T47D (cell line): ENCODE data around the gene NR1H2.
"Not testable (repeated sequence)": the region's sequence is repeated elsewhere in the genome, so short reads cannot be mapped to it uniquely, and the experiment has no call there.

ENCODE experiments used
- DNase-seq, 2 experiments: peaks; one replicate each; pipeline versions ENCODE4 v3.0.0 to v3.0.0-alpha.2; 2011 to 2012; ENCODE audit warnings: low read depth in 1 of 2, low spot score in 1 of 2
- JUND ChIP-seq: IDR thresholded peaks from 2 replicates; pipeline ENCODE4 v1.6.1; 2012; ENCODE audit warnings: low read depth
- in situ Hi-C: cut with HindIII; loops from 2 replicates; pipeline ENCODE4 v1.10.0; 2016; ENCODE audit warnings: low sequenced_read_pairs, low pct_unique_long_range_greater_than_20kb

The NR1H2 gene

DNA sequence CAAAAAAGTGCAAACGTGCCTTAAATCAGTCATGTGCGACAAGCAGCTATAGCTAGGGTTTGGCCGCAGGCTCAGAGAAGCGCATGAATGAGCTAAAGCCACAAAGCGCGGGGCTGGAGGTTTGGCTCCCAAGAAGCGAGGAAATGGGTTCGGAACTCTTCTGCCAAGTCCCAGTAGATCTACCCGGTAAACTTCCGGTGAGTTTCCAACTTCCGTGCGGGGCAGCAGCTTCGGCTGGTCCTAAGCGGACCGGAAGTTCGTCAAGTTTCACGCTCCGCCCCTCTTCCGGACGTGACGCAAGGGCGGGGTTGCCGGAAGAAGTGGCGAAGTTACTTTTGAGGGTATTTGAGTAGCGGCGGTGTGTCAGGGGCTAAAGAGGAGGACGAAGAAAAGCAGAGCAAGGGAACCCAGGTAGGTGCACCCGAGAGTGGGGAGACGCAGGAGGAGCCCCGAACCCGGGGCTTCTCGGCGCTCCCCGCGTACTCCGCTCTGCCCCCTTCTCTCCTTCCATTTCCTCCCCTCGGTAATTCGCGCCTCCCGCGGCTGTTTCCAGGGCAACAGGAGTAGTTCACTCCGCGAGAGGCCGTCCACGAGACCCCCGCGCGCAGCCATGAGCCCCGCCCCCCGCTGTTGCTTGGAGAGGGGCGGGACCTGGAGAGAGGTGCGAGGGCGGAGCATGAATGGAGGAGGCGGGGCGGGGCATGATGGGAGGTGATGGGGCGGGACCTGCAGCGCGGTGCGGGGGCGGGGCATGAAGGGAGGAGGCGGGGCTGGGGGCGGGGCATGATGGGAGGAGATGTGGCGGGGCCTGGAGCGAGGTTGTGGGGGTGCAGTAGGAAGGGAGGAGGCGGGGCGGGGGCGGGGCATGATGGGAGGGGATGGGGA is at the start of gene NR1H2:
Gene NR1H2 (plus strand): TSS at position 292 of the 885 bp plus-strand sequence. CDS start 1,149 bp downstream, outside the sequence.
- peak; percentile 71 to 97 for DNase-seq
- in situ Hi-C loops = no loop called here
- no peak for TF ChIP-seq JUND

DNA sequence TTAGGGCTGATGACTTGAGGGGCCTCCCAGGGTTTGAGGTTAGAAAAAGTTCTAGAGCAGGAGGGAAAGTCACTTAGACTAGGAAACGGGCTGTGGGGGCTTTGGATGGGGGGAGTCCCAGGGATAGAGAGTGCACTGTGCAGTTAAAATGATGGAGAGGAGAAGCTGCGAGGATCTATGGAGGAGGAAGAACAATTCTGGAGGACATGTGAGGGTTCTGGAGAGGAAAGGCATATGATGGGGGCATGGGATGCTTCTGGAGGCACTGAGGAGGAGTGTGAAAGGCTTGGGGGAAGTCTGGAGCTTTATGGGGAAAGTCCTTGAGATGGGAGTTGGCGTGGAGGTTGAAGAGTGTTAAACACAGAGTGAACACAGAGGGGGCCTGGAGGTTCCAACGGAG is 49.2 kb upstream of the NR1H2 start:
- in situ Hi-C loops = no loop called here
- no peak for DNase-seq
- TF ChIP-seq JUND = no peak

DNA sequence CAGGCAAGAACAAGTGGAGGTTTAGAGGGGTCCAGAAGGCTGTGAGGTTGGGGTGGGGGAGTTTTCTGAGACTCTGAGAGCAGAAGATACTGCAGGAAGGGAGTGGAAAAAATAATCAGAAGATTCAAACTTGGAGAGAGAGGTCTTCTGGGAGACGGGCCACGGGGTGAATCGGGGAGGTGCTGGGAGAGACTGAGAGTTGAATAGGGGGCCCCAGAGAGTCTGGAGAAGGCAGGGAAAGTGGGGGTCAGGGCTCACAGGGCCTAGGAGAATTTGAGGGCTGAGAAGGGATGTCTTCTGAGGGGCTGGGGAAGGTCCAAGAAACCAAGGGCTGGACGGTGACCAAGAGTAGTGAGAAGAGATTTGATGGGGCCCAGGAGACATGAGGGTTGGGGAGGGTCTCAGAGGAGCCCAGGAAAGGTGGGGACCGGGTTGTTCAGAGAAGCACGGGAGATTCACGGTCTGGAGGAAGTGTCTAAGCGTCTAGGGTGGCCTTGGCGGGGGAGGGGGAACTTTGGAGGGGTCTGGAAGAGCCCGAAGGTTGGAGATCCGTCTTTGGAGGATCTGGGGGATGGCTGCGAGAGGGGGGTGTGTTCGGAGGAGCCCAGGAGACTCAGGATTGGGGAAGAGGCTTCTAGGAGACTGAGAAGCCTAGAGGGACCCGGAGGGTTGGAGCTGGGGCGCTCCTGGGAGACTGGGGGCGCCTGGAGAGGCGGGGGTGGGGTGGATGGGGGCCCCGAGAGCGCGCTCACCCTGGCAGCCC is 48.6 kb upstream of the NR1H2 start:
- in situ Hi-C loops = no loop called here
- no peak for TF ChIP-seq JUND
- DNase-seq = no peak

- DNase-seq = no peak
- TF ChIP-seq JUND = no peak
Observed at GRCh38 chr19:50328224-50328872, 47.9 kb upstream of the NR1H2 start.

DNA sequence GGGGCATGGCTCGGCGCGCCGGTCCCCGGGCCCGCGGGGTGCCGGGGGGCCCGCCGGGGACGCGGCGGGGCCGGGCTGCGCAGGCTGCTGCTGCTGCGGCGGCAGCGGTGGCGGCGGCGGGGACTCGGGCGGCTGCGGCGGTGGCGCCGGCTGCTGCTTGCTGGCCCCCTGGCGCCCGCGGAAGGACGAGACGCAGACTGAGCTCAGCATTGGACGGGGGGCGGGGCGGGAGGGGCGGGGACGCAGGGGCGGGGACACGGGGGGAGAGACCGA is 47.4 kb upstream of the NR1H2 start:
- in situ Hi-C loops = no loop called here
- DNase-seq = no peak
- TF ChIP-seq JUND = no peak

More at GRCh38 chr19:50328224-50328872, 47.9 kb upstream of the NR1H2 start:
- in situ Hi-C loops = no loop called here

- in situ Hi-C loops = no loop called here
- DNase-seq = peak; percentile 90 to 99
- no peak for TF ChIP-seq JUND
Observed at GRCh38 chr19:50329146-50329925, 46.9 kb upstream of the NR1H2 start, which contains the start of gene KCNC3. TSS of gene KCNC3 (minus strand) at chr19:50329377. CDS start at chr19:50329082, 295 bp downstream.

GRCh38 chr19:50329926-50330294 is 46.3 kb upstream of the NR1H2 start:
- in situ Hi-C loops, DNase-seq: not testable (repeated sequence)

GRCh38 chr19:50330365-50331078 is 45.7 kb upstream of the NR1H2 start:
- peak; percentile 42 to 92 for DNase-seq
- in situ Hi-C loops = no loop called here
- TF ChIP-seq JUND = no peak

- in situ Hi-C loops = no loop called here
- TF ChIP-seq JUND = no peak
Observed at GRCh38 chr19:50331221-50331993, 44.9 kb upstream of the NR1H2 start.

GRCh38 chr19:50331994-50332243 is 44.3 kb upstream of the NR1H2 start:
- no peak for TF ChIP-seq JUND
- no peak for DNase-seq
- in situ Hi-C loops = no loop called here

More at GRCh38 chr19:50331221-50331993, 44.9 kb upstream of the NR1H2 start:
- peak in 1 of 2 experiments; percentile 55 for DNase-seq

DNA sequence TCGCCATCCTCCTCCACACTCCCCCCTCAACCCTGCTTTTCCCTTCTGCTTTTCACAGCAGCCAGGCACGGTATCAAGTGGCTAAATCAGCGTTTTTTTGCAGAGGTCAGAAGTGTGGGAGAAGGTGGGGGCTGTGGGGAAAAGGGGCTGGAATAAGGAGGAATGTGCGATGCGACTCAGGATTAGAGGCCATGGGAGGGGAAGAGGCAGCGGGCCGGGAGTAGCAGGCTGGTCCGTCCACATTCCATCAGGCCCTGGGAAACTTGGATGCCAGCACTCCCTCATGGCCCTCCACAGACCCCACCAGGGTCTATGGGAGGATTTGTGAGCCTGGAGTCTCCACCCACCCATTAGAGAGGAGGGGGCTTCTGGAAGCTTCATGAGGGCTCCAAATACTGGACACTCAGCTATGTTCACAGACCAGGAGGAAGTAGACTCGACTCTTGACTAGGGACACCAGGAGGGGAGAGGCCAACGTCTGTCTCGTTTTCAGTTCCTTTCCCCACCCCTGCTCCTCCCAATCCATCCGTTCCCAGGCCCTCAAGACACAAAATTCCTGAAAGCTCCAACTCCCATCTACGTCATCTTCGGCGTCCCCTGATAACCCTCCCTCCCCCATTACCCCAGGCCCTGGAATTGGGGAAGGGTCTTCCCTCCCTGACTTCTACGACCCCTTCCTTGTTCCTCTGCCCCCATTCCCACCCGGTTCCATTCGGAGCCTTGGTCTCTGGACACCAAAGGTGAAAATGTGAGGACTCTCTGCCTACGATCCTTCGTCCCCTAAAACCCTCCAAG is 43.8 kb upstream of the NR1H2 start:
- DNase-seq = peak in 1 of 2 experiments; percentile 95
- in situ Hi-C loops = no loop called here
- no peak for TF ChIP-seq JUND
